Neural progenitor cell (in vitro differentiated cells): ENCODE results near the gene RAD51AP2.

Experiments used
- CTCF ChIP-seq: fragments of 200-600 bp; sonication (generic); IDR thresholded peaks from 2 replicates; pipeline ENCODE4 v1.5.1; 2017; ENCODE audit warnings: antibody characterized with exemption, mild to moderate bottlenecking
- EZH2 ChIP-seq: fragments of 200-600 bp; sonication (generic); IDR thresholded peaks from 2 replicates; pipeline ENCODE4 v1.6.1; 2017; ENCODE audit warnings: antibody characterized with exemption, mild to moderate bottlenecking, moderate library complexity

- TF ChIP-seq CTCF (no peak), EZH2 (no peak)
Measured at GRCh38 chr2:17555150-17555549, 36.9 kb upstream of the RAD51AP2 start.
